HG03039 (cell line): Measurements from ENCODE around the gene CLEC6A.
"Not testable (repeated sequence)": the region's sequence is repeated elsewhere in the genome, so short reads cannot be mapped to it uniquely, and the experiment has no call there.

Experiments used
- ATAC-seq: cut with Tn5 transposase; IDR thresholded peaks from one replicate; pipeline ENCODE4 v1.9.1; 2021; ENCODE audit warnings: mild to moderate bottlenecking, moderate library complexity; ENCODE audit not compliant: unreplicated experiment

CLEC6A gene

DNA sequence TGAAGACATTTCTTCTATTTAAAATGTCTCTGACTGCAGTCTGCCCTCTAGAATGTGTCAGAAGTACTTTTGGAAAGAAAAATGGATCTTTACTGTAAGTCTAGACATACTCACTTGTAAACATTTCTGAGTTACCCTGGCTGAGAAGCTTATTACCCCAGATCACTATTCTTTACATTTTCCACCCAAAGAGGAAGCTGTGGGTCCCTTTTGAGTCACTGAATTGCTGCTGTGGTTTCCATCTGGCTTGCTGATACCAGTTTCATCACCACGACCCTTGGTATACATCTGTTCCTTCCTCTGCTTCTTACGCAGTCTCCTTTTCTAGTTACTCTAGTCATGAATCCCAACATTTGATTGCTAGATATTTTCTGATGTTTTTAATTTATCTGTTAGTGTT lies 37.3 kb downstream of the CLEC6A start:
- peak; percentile 98 for ATAC-seq

DNA sequence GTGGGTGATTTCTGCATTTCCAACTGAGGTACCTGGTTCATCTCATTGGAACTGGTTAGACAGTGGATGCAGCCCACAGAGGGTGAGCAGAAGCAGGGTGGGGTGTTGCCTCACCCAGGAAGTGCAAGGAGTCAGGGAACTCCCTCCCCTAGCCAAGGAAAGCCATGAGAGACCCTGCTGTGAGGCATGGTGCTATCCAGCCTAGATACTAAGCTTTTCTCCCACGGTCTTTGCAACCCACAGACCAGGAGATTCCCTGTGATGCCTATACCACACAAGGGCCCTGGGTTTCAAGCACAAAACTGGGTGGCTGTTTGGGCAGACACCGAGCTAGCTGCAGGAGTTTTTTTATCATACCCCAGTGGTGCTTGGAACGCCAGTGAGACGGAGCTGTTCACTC lies 39.9 kb downstream of the CLEC6A start:
- not testable (repeated sequence) for ATAC-seq

DNA sequence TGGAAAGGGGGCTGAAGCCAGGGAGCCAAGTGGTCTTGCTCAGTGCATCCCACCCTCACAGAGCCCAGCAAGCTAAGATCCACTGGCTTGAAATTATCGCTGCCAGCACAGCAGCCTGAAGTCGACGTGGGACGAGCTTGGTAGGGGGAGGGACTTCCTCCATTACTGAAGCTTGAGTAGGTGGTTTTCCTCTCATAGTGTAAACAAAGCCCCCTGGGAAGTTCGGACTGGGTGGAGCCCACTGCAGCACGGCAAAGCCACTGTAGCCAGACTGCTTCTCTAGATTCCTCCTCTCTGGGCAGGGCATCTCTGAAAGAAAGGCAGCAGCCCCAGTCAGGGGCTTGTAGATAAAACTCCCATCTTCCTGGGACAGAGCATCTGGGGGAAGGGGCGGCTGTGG lies 40.3 kb downstream of the CLEC6A start:
- not testable (repeated sequence) for ATAC-seq

DNA sequence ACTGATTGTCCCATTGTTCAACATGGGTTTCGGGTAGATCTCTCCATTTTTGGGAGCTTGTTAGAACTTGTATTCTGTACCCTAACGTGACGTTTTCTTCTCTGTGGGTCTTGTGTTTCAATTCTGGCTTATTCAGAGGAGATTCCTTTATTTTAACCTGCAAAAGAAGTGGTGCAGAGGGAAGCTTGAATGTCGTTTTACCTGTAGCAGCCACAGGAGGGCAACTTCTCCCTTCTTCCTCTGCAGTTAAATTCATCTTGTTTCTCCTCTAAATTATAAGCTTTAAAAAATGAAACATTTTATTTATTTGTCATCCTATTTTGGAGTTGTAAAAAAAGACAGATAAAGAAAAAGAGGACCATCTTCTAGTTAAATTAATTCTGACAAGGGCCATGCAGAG lies 43.9 kb downstream of the CLEC6A start:
- ATAC-seq: no peak

DNA sequence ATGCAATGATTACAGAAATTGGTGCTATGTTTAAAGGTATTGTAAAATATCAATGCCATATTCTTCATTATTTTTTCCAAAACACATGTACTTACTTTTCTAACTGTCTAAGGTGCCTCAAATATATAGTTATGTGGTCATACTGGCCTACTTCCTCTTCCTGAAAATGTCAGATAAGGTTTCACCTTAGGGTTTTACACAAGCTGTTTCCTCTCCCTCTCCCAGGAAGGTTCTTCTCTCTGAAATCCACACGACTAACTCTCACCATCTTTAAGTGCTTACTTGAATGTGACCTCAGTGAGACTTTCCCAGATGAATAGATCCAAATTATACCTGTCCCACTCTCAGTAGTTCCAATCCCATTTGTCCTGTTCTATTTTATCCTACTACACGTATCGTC lies 46.0 kb downstream of the CLEC6A start:
- ATAC-seq: no peak

DNA sequence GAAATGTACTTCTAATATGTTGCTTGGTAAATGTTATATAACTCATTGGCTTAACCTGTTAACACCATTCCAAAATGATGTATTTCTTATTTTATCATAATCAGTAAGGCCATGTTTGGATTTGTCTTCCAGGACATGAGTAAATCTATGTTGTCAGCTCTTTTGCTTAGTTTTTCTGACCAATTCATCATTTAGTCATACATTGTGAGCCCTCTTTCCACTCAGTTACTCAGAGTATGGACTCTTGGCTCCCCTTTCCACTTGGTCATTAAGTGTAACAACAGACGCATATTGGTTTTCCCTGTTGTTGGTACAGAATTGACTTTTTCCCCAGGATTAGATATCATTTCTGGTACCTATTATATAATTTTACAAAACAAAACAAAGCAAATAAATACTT lies 48.6 kb downstream of the CLEC6A start:
- ATAC-seq: no peak

DNA sequence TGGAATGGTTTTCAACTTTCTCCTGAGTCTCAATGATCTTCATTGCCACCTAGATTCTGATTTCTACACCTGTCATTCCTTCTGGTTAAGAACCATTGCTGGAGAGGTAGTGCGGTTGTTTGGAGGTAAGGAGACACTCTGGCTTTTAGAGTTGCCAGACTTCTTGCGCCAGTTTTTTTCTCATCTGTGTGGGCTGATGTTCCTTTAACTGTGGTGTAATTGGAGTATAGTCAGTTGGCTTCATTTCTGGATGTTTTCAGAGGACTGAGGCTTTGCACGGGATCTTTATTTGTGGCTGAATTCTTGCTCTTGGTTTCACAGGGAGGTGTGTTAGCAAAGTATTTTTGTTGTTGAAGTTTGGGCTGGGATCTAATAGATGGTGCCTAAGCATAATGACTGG lies 51.8 kb downstream of the CLEC6A start:
- ATAC-seq: no peak

DNA sequence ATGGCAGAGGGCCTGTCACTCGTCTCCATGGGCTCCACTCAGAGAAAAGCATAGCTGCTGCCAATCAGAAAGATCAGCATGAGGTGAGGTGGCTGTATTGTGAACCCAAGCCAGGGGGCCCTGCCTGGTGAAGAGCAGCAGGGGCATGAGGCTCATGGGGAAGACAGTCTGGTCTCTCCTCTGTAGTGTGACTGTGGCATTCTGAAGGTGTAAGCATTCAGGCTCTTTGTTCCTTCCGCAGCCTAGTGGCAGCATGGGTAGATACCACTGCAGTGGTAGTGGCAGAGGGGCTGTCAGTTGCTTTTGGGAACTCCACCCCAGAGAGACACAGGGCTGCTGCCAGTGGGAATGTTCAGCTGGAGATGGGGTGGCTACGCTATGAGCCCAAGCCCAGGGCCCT lies 52.5 kb downstream of the CLEC6A start:
- ATAC-seq: no peak

DNA sequence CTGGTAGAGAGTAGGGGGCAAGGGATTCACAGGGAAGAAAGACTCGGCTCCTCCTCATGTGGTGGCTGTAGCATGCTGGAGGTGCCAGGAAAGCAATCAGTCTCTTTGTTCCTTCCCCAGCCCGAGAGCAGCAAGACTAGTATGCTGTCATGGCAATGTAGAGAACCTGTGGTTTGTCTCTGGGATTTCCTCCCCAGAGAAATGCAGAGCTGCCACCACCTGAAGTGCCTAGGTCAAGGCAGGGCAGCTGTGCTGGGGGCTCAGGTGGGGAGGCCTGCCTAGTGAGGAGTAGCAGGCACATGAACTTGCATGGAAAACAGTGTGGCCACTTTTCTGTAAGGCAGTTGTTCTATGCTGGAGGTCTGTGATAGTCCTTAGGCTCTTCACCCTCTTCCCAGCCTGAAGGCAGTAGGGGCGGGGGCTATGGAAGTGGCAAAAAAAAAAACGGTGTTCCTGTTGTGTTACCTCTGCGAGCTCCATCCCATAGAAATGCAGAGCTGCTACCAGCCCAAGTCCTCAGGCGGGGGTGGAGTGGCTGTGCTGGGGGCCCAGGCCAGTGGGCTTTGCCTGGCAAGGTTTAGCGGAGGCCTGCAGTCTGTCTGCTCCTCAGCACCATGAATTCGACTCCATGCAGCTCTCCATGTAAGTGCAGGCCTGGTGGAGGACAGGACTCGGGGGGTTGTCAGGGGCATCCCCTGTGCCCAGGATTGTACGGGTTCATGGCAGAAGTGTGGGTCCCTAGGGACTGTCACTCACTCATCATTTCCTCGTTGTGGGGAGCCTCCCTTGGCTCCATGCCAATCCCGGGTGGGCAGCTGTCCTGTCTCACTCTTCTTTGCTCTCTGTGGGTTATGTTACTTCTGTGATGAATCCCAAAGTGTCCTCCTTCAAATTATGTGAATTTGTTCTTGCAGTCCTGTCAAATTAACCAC lies 53.4 kb downstream of the CLEC6A start:
- ATAC-seq: no peak

DNA sequence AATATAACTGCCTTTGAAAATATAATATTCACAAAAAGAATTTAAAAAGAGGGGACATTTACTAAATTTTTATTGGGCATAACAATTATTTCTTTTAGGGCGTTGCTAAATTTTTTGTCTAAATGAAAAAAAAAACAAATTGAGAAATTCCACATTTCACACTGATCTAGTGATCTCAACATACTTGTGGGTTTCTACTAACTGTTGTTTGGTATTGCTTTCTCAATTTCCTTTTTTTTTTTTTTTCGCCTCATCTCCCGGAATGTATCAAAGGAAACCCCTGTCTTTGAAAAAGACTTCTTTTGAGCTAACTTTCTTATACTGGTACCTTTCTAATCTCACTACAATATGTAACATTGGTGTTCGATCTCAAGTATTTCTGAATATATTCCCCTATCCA lies 57.5 kb downstream of the CLEC6A start, which contains the start of gene CLEC4D:
CLEC4D (plus strand) TSS at position 248 of the 400 bp plus-strand sequence. CDS start 230 bp downstream, outside the sequence.
- no peak for ATAC-seq

DNA sequence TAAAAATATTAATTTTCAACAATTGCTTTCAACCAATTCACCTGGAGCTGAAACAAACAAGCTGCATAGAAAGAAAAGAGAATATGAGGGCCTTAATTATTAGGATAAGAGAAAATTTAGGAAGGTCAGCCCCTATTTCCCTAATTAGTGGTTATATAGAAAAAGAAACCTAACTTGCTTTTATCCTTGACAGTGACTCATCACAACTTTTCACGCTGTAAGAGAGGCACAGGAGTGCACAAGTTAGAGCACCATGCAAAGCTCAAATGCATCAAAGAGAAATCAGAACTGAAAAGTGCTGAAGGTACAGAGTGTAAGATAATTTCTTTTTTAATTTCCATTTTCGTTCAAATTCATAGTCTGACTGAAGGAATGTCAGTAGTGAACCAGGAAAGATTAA lies 62.2 kb downstream of the CLEC6A start:
- ATAC-seq: no peak

DNA sequence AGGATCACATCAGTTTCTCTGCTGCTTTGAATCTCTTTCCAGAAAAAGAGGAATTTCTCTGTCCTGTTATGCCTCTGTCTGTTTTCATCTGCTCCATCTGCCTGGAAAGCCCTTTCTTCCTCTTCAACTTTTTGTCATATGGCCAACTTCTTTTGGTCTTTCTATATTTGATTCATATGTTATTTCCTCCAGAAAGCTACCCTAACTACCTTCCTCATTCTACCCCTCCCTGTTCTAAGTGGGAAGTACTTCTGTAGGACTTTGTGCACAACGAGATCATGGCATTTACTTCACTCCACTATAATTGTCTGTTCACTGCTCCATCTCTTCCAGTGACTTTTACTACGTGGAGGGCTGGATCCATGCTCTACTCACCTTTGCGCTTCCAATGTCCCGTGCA lies 63.4 kb downstream of the CLEC6A start:
- no peak for ATAC-seq

DNA sequence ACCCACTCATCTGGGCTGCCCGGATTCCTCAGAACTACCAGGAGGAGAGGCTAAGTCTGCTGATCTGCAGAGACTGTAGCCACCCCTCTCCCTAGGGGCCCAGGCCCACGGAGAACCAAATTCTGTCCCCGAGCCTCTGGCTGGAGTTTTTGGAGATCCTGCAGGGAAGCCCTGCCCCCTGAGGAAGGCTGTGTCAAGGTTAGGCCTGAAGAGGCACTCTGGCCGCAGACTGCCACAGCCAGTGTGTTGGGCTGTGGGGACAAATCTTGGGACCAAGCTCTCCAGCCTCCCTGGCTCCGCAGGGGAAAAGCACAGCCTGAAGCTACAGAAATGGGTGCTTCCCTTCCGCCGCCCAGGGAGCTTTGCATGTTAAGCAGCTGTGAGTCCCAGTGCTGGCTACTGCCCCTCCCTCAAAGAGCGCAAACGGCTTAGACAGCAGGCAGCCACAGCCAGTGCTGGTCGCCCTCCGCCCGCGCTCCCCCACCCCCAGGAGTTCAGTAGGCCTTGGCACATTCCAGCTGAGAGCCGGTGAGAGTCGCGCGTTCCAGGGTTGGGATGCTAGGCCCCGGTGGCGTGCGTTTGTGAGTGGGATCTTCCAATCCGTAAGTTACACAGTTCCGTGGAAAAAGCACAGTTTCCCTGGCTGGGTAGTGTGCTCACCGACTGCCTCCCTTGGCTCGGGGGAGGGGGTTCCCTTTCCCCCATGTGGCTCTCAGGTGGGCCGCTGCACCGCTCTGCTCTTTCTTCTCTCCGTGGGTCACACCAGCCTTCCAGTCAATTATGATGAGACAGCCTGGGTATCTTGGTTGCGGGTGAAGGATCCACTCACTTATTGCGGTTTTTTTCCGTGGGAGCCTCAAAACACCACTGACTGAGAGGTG lies 71.7 kb downstream of the CLEC6A start:
- ATAC-seq: no peak
